Dendritic cell treated with granulocyte-macrophage colony-stimulating factor and Interleukin-4, amounts not matched to agents 40 ng/mL and 50 ng/mL, for 4 days (primary cell): ENCODE results near the gene LIPE.

Source experiments
- H3K27ac Mint-ChIP-seq: one replicate; pipeline ENCODE4 v1.8.0; 2022; ENCODE audit warnings: mild to moderate bottlenecking, mixed read lengths
- H3K27me3 Mint-ChIP-seq: one replicate; pipeline ENCODE4 v1.8.0; 2022; ENCODE audit warnings: mild to moderate bottlenecking, mixed read lengths
- H3K36me3 Mint-ChIP-seq: one replicate; pipeline ENCODE4 v1.8.0; 2022; ENCODE audit warnings: low read depth, mixed read lengths
- H3K4me1 Mint-ChIP-seq: one replicate; pipeline ENCODE4 v1.8.0; 2022; ENCODE audit warnings: low read depth, mixed read lengths
- H3K4me3 Mint-ChIP-seq: one replicate; pipeline ENCODE4 v1.8.0; 2022; ENCODE audit warnings: mild to moderate bottlenecking, moderate library complexity, mixed read lengths
- H3K9me3 Mint-ChIP-seq: one replicate; pipeline ENCODE4 v1.8.0; 2022; ENCODE audit warnings: mixed read lengths
- intact Hi-C: fragments of 100-400 bp; cut with micrococcal nuclease; formaldehyde crosslinking; loops from one replicate; pipeline ENCODE4 v1.15.0; 2022

Gene LIPE

GRCh38 chr19:42427313-42427712, at the start of gene LIPE:
LIPE (minus strand) TSS chr19:42427388; CDS start chr19:42427149, 239 bp downstream.
- intact Hi-C loops, result no loop called here

GRCh38 chr19:42475366-42475765, 48.2 kb upstream of the LIPE start:
- Mint-ChIP-seq H3K4me3 (no peak overlapping the region), H3K27ac (no peak overlapping the region), H3K4me1 (peaks cover 9% of the 10 kb centered on the region), H3K27me3 (peaks cover 60% of the 10 kb centered on the region), H3K36me3 (no peaks in the 10 kb centered on the region), H3K9me3 (no peaks in the 10 kb centered on the region)
- intact Hi-C loops, result no loop called here

More at GRCh38 chr19:42427313-42427712, at the start of gene LIPE:
- H3K27ac Mint-ChIP-seq, result no peak within 1 kb of the TSS
- H3K27me3 Mint-ChIP-seq, result peaks cover 53% of the 10 kb centered on the region
- no peaks in the 10 kb centered on the region for H3K36me3 Mint-ChIP-seq
- no peaks in the 10 kb centered on the region for H3K9me3 Mint-ChIP-seq
- H3K4me1 Mint-ChIP-seq, result peaks cover 23% of the 10 kb centered on the region
- no peak within 1 kb of the TSS for H3K4me3 Mint-ChIP-seq

GRCh38 chr19:42474743-42475142, 47.6 kb upstream of the LIPE start:
- peaks cover 62% of the 10 kb centered on the region for H3K27me3 Mint-ChIP-seq
- H3K4me1 Mint-ChIP-seq, result peaks cover 9% of the 10 kb centered on the region
- intact Hi-C loops, result no loop called here
- H3K36me3 Mint-ChIP-seq, result no peaks in the 10 kb centered on the region
- no peak overlapping the region for H3K4me3 Mint-ChIP-seq
- no peaks in the 10 kb centered on the region for H3K9me3 Mint-ChIP-seq
- H3K27ac Mint-ChIP-seq, result no peak overlapping the region

- Mint-ChIP-seq H3K27ac (no peak overlapping the region), H3K36me3 (no peaks in the 10 kb centered on the region), H3K27me3 (peaks cover 57% of the 10 kb centered on the region), H3K4me3 (no peak overlapping the region), H3K9me3 (no peaks in the 10 kb centered on the region), H3K4me1 (peaks cover 6% of the 10 kb centered on the region)
- intact Hi-C loops, result no loop called here
These were observed 46.5 kb upstream of the LIPE start for GRCh38 chr19:42473686-42474085.

GRCh38 chr19:42472402-42473147, 45.4 kb upstream of the LIPE start:
- Mint-ChIP-seq H3K27ac (no peak overlapping the region), H3K27me3 (peaks cover 66% of the 10 kb centered on the region), H3K9me3 (no peaks in the 10 kb centered on the region), H3K36me3 (no peaks in the 10 kb centered on the region), H3K4me1 (peaks cover 6% of the 10 kb centered on the region), H3K4me3 (no peak overlapping the region)
- intact Hi-C loops, result no loop called here

GRCh38 chr19:42471554-42472249, 44.5 kb upstream of the LIPE start:
- intact Hi-C loops, result no loop called here

GRCh38 chr19:42469311-42470235, 42.4 kb upstream of the LIPE start:
- Mint-ChIP-seq H3K36me3 (no peaks in the 10 kb centered on the region), H3K9me3 (no peaks in the 10 kb centered on the region), H3K27me3 (peaks cover 51% of the 10 kb centered on the region), H3K27ac (no peak overlapping the region), H3K4me1 (peaks cover 23% of the 10 kb centered on the region), H3K4me3 (no peak overlapping the region)
- intact Hi-C loops, result no loop called here

More at GRCh38 chr19:42471554-42472249, 44.5 kb upstream of the LIPE start:
- Mint-ChIP-seq H3K4me1 (peaks cover 12% of the 10 kb centered on the region), H3K27me3 (peaks cover 64% of the 10 kb centered on the region), H3K9me3 (no peaks in the 10 kb centered on the region), H3K27ac (no peak overlapping the region), H3K4me3 (no peak overlapping the region), H3K36me3 (no peaks in the 10 kb centered on the region)

- H3K27ac Mint-ChIP-seq, result no peak overlapping the region
- no peaks in the 10 kb centered on the region for H3K36me3 Mint-ChIP-seq
- no peaks in the 10 kb centered on the region for H3K9me3 Mint-ChIP-seq
- intact Hi-C loops, result no loop called here
- H3K4me1 Mint-ChIP-seq, result peaks cover 23% of the 10 kb centered on the region
- no peak overlapping the region for H3K4me3 Mint-ChIP-seq
- peaks cover 45% of the 10 kb centered on the region for H3K27me3 Mint-ChIP-seq
These were observed 41.1 kb upstream of the LIPE start for GRCh38 chr19:42468273-42468796.

- H3K27ac Mint-ChIP-seq, result peak overlapping the region; percentile 45
- intact Hi-C loops, result no loop called here
- H3K36me3 Mint-ChIP-seq, result no peaks in the 10 kb centered on the region
- peaks cover 28% of the 10 kb centered on the region for H3K4me1 Mint-ChIP-seq
- H3K4me3 Mint-ChIP-seq, result no peak overlapping the region
- peaks cover 41% of the 10 kb centered on the region for H3K27me3 Mint-ChIP-seq
- H3K9me3 Mint-ChIP-seq, result no peaks in the 10 kb centered on the region
These were observed 40.1 kb upstream of the LIPE start for GRCh38 chr19:42467183-42467760.

GRCh38 chr19:42466521-42467182, 39.5 kb upstream of the LIPE start:
- H3K4me1 Mint-ChIP-seq, result peaks cover 30% of the 10 kb centered on the region
- H3K36me3 Mint-ChIP-seq, result no peaks in the 10 kb centered on the region
- H3K27ac Mint-ChIP-seq, result peak overlapping the region; percentile 45
- intact Hi-C loops, result no loop called here
- peaks cover 38% of the 10 kb centered on the region for H3K27me3 Mint-ChIP-seq
- H3K9me3 Mint-ChIP-seq, result no peaks in the 10 kb centered on the region
- no peak overlapping the region for H3K4me3 Mint-ChIP-seq

GRCh38 chr19:42465827-42466280, 38.7 kb upstream of the LIPE start:
- no peak overlapping the region for H3K27ac Mint-ChIP-seq
- peaks cover 30% of the 10 kb centered on the region for H3K4me1 Mint-ChIP-seq
- H3K4me3 Mint-ChIP-seq, result no peak overlapping the region
- H3K27me3 Mint-ChIP-seq, result peaks cover 33% of the 10 kb centered on the region
- no peaks in the 10 kb centered on the region for H3K9me3 Mint-ChIP-seq
- no peaks in the 10 kb centered on the region for H3K36me3 Mint-ChIP-seq
- intact Hi-C loops, result no loop called here

- H3K27me3 Mint-ChIP-seq, result peaks cover 29% of the 10 kb centered on the region
- peaks cover 19% of the 10 kb centered on the region for H3K4me1 Mint-ChIP-seq
- H3K36me3 Mint-ChIP-seq, result no peaks in the 10 kb centered on the region
- no peak overlapping the region for H3K4me3 Mint-ChIP-seq
- no peaks in the 10 kb centered on the region for H3K9me3 Mint-ChIP-seq
- H3K27ac Mint-ChIP-seq, result no peak overlapping the region
- intact Hi-C loops, result no loop called here
These were observed 34.6 kb upstream of the LIPE start for GRCh38 chr19:42461700-42462324.
